K562 (cell line): ENCODE results near the gene ZDHHC14. TPM values are rescaled to one million over a fixed set of nuclear protein-coding genes. Genes with fewer than 3 reads are reported as not detected.

ENCODE experiments used
- CHAMP1 ChIP-seq: fragments of 450-650 bp; IDR thresholded peaks from 2 replicates; pipeline ENCODE4 v1.6.1; 2016; ENCODE audit warnings: mild to moderate bottlenecking
- ETV1 ChIP-seq: fragments of 450-650 bp; conservative IDR thresholded peaks from 2 replicates; pipeline ENCODE4 v1.6.1; 2016; ENCODE audit warnings: missing genetic modification characterization, control low read depth, low read depth, missing compliant biosample characterization
- FOXA3 ChIP-seq, 2 experiments: fragments of 450-650 bp in 1 of 2; sonication (generic) in 1 of 2; formaldehyde crosslinking; IDR thresholded peaks in 1 of 2; conservative IDR thresholded peaks in 1 of 2; 2 replicates each; pipeline versions ENCODE4 v1.4.0 to v1.8.0; 2020 to 2022; ENCODE audit warnings: mild to moderate bottlenecking in 2 of 2, missing genetic modification reagents in 1 of 2
- GABPA ChIP-seq: fragments of 200-800 bp; sonication (Bioruptor generic); conservative IDR thresholded peaks from 2 replicates; pipeline ENCODE4 v1.6.1; 2016; ENCODE audit warnings: low read depth, missing genetic modification characterization, missing compliant biosample characterization
- GMEB1 ChIP-seq: fragments of 250-450 bp; sonication (Bioruptor Pico); IDR thresholded peaks from 2 replicates; pipeline ENCODE4 v1.4.0; 2020; ENCODE audit warnings: mild to moderate bottlenecking
- IRF9 ChIP-seq: fragments of 450-650 bp; IDR thresholded peaks from 2 replicates; pipeline ENCODE4 v1.6.1; 2016; ENCODE audit warnings: missing biosample characterization, missing genetic modification characterization
- L3MBTL2 ChIP-seq: fragments of 450-650 bp; IDR thresholded peaks from 2 replicates; pipeline ENCODE4 v1.6.1; 2016; ENCODE audit warnings: mild to moderate bottlenecking, moderate library complexity
- MCM2 ChIP-seq: fragments of 450-650 bp; IDR thresholded peaks from 2 replicates; pipeline ENCODE4 v1.6.1; 2017; ENCODE audit warnings: low read depth, mild to moderate bottlenecking
- MEIS2 ChIP-seq: fragments of 450-650 bp; IDR thresholded peaks from 2 replicates; pipeline ENCODE4 v1.6.1; 2014; ENCODE audit warnings: mild to moderate bottlenecking; ENCODE audit not compliant: partially characterized antibody
- NR3C1 ChIP-seq: sonication (generic); formaldehyde crosslinking; IDR thresholded peaks from 2 replicates; pipeline ENCODE4 v1.8.1; 2022; ENCODE audit warnings: missing genetic modification reagents
- PKNOX1 ChIP-seq: fragments of 450-650 bp; IDR thresholded peaks from 2 replicates; pipeline ENCODE4 v1.6.1; 2016
- POLR2B ChIP-seq: fragments of 450-650 bp; IDR thresholded peaks from 2 replicates; pipeline ENCODE4 v1.6.1; 2018; ENCODE audit warnings: low read depth; ENCODE audit not compliant: partially characterized antibody
- POLR2H ChIP-seq: IDR thresholded peaks from 2 replicates; pipeline ENCODE4 v1.6.1; 2016; ENCODE audit warnings: missing genetic modification characterization, low read depth, mild to moderate bottlenecking, control low read depth, missing compliant biosample characterization, moderate library complexity
- SAFB ChIP-seq: fragments of 200-400 bp; formaldehyde crosslinking; IDR thresholded peaks from 2 replicates; pipeline ENCODE4 v1.6.1; 2017; ENCODE audit warnings: low read depth, low read length, borderline replicate concordance
- SRSF9 ChIP-seq: fragments of 200-400 bp; formaldehyde crosslinking; IDR thresholded peaks from 2 replicates; pipeline ENCODE4 v1.6.1; 2017; ENCODE audit warnings: low read depth, low read length, borderline replicate concordance
- TAF1 ChIP-seq: IDR thresholded peaks from 2 replicates; pipeline ENCODE4 v1.6.1; 2011; ENCODE audit warnings: mild to moderate bottlenecking, low read length, moderate library complexity; ENCODE audit not compliant: insufficient read depth, control insufficient read depth, severe bottlenecking; ENCODE audit errors: extremely low read depth
- TCF3 ChIP-seq: sonication (generic); formaldehyde crosslinking; IDR thresholded peaks from 2 replicates; pipeline ENCODE4 v1.4.0; 2020; ENCODE audit warnings: mild to moderate bottlenecking, missing genetic modification reagents
- ZKSCAN1 ChIP-seq: fragments of 150-350 bp; IDR thresholded peaks from 2 replicates; pipeline ENCODE4 v1.6.1; 2016; ENCODE audit warnings: low read depth, low read length
- ZNF121 ChIP-seq: sonication (generic); formaldehyde crosslinking; conservative IDR thresholded peaks from 2 replicates; pipeline ENCODE4 v1.8.0; 2022; ENCODE audit warnings: missing genetic modification reagents
- ZNF395 ChIP-seq: fragments of 200-800 bp; sonication (Bioruptor generic); IDR thresholded peaks from 2 replicates; pipeline ENCODE4 v1.6.1; 2017; ENCODE audit warnings: missing genetic modification characterization, missing compliant biosample characterization
- ZNF589 ChIP-seq: fragments of 200-800 bp; sonication (Bioruptor generic); IDR thresholded peaks from 2 replicates; pipeline ENCODE4 v1.6.1; 2016; ENCODE audit warnings: low read depth, missing genetic modification characterization, missing compliant biosample characterization
- polyA plus RNA-seq, 8 experiments: library from polyadenylated mRNA; depleted of rRNA in 4 of 8; stranded (reverse) in 5 of 8; unstranded in 3 of 8; fragments of >200 nt; fragmentation: Nextera tagmentation in 2 of 8; fragmentation: Illumina TruSeq in 1 of 8; extraction: Ambion mirVana in 2 of 8; extraction: Trizol in 1 of 8; gene quantifications; 2 replicates each; pipeline versions ENCODE4 v1.2.1 to v1.2.3, GENCODE V29; 2011 to 2014; ENCODE audit warnings: inconsistent platforms in 1 of 8, missing spikeins in 1 of 8
- total RNA-seq, 7 experiments: library from RNA; depleted of rRNA in 6 of 7; stranded (reverse); fragments of >200 nt in 6 of 7; fragmentation: Illumina TruSeq in 2 of 7; extraction: Trizol in 2 of 7; gene quantifications; 2 replicates each; pipeline versions ENCODE4 v1.2.1 to v1.2.3, GENCODE V29; 2011 to 2021; ENCODE audit warnings: low replicate concordance in 1 of 7

Gene ZDHHC14
- total and polyA plus RNA-seq, 9 of the 15 experiments (the other 6 are each of a cell fraction or from before 2014, with no cell fraction given): 0.92 to 23.1 (median 13.8) TPM

- no peak for TF ChIP-seq GMEB1 (CRISPR knock-in tag)
- TF ChIP-seq MCM2: no peak
- no peak for TF ChIP-seq ZKSCAN1
- TF ChIP-seq SRSF9: no peak
- TF ChIP-seq POLR2H (tag): peak; percentile 37; the same call in 1 of the 2 replicates
- peak; percentile 37; the same call in 1 of the 2 replicates for TF ChIP-seq ZNF395 (CRISPR knock-in tag)
- no peak for TF ChIP-seq NR3C1 (CRISPR knock-in tag)
- no peak for TF ChIP-seq POLR2B
- TF ChIP-seq GABPA (tag): peak; percentile 62
- no peak for TF ChIP-seq TAF1
- no peak for TF ChIP-seq CHAMP1
- TF ChIP-seq ETV1 (tag): peak; percentile 42
- peak; percentile 44; the same call in 1 of the 2 replicates for TF ChIP-seq L3MBTL2
- no peak for TF ChIP-seq SAFB
- TF ChIP-seq PKNOX1: peak; percentile 28; the same call in 1 of the 2 replicates
- TF ChIP-seq TCF3 (CRISPR knock-in tag): no peak
- peak in 1 of 2 experiments; percentile 52; a peak in 1 of 4 replicates for TF ChIP-seq FOXA3 (CRISPR knock-in tag; conservative IDR thresholded peaks at IDR 0.05 in 1 of 2, IDR thresholded peaks at IDR 0.05 in 1 of 2)
- peak; percentile 12 for TF ChIP-seq MEIS2
- TF ChIP-seq ZNF589 (CRISPR knock-in tag): no peak
- TF ChIP-seq IRF9 (tag): no peak
- TF ChIP-seq ZNF121 (CRISPR knock-in tag): no peak
Measured at GRCh38 chr6:157376706-157377230, 4.2 kb upstream of the ZDHHC14 start (continued).
